IMR-90 (cell line): ENCODE measurements around the gene CCDC137. TPM values are rescaled to one million over a fixed set of nuclear protein-coding genes. Genes with fewer than 3 reads are reported as not detected.

Source experiments
- ATAC-seq: fragments of 200-7000 bp; cut with Tn5 transposase; 2 replicates; pipeline ENCODE4 v1.9.1; 2020; ENCODE audit warnings: low read depth, mild to moderate bottlenecking, moderate library complexity
- BruUV-seq: library from RNA; stranded (reverse); fragments of 400-500 nt; replicated peaks from 2 replicates; lab custom pipeline; 2021; lab: Mats Ljungman, UMichigan
- CTCF ChIA-PET: fragments of 300-600 bp; formaldehyde crosslinking; extraction: SDS; loops from one replicate; lab custom pipeline; 2021; ENCODE audit warnings: antibody characterized with exemption; lab: Yijun Ruan, JAX
- POLR2A ChIA-PET: fragments of 300-600 bp; sonication (Branson Sonifier 250); formaldehyde crosslinking; loops from one replicate; lab custom pipeline; 2022; ENCODE audit warnings: antibody characterized with exemption; ENCODE audit not compliant: unreplicated experiment; lab: Charles Lee
- DNase-seq: peaks from one replicate; pipeline ENCODE4 v3.0.0; 2013
- H2AFZ ChIP-seq: replicated peaks from 2 replicates; pipeline ENCODE3; 2013; ENCODE audit warnings: low read length, mild to moderate bottlenecking; ENCODE audit not compliant: poor library complexity
- H2AK5ac ChIP-seq: 2 replicates; pipeline ENCODE4 v1.6.1; 2013; ENCODE audit warnings: low read depth, low read length, inconsistent platforms
- H2AK9ac ChIP-seq: replicated peaks from 2 replicates; pipeline ENCODE3; 2013; ENCODE audit warnings: mild to moderate bottlenecking, low read depth, low read length, moderate library complexity; ENCODE audit not compliant: poor library complexity
- H2BK120ac ChIP-seq: 2 replicates; pipeline ENCODE4 v1.6.1; 2013; ENCODE audit warnings: low read depth, low read length, inconsistent platforms
- H2BK15ac ChIP-seq: 3 replicates; pipeline ENCODE4 v1.6.1; 2013; ENCODE audit warnings: low read depth, low read length, inconsistent platforms
- H2BK20ac ChIP-seq: 2 replicates; pipeline ENCODE4 v1.6.1; 2013; ENCODE audit warnings: low read depth, mild to moderate bottlenecking, inconsistent platforms, low read length, moderate library complexity
- H2BK5ac ChIP-seq: 2 replicates; pipeline ENCODE4 v1.6.1; 2013; ENCODE audit warnings: mild to moderate bottlenecking, low read depth, low read length, inconsistent platforms; ENCODE audit not compliant: poor library complexity, severe bottlenecking
- H3K14ac ChIP-seq: replicated peaks from 2 replicates; pipeline ENCODE4 v1.6.1; 2013; ENCODE audit warnings: low read depth, low read length, inconsistent platforms
- H3K18ac ChIP-seq: 2 replicates; pipeline ENCODE4 v1.6.1; 2013; ENCODE audit warnings: low read depth, low read length, control low read depth
- H3K23ac ChIP-seq: 2 replicates; pipeline ENCODE4 v1.6.1; 2013; ENCODE audit warnings: low read depth, low read length, inconsistent platforms
- H3K27ac ChIP-seq: 2 replicates; pipeline ENCODE4 v1.5.1; 2013; ENCODE audit warnings: mild to moderate bottlenecking, control low read depth, low read length; ENCODE audit not compliant: insufficient read depth
- H3K27me3 ChIP-seq: 2 replicates; pipeline ENCODE4 v1.6.1; 2013; ENCODE audit warnings: low read length; ENCODE audit not compliant: control insufficient read depth, insufficient read depth
- H3K36me3 ChIP-seq: 2 replicates; pipeline ENCODE4 v1.6.1; 2013; ENCODE audit warnings: low read length, mixed read lengths; ENCODE audit not compliant: control insufficient read depth, insufficient read depth
- H3K4ac ChIP-seq: 2 replicates; pipeline ENCODE4 v1.6.1; 2013; ENCODE audit warnings: low read depth, low read length, inconsistent platforms
- H3K4me1 ChIP-seq: 2 replicates; pipeline ENCODE4 v1.6.1; 2013; ENCODE audit warnings: low read length, mixed read lengths; ENCODE audit not compliant: control insufficient read depth, insufficient read depth
- H3K4me2 ChIP-seq: 2 replicates; pipeline ENCODE4 v1.6.1; 2013; ENCODE audit warnings: low read depth, mild to moderate bottlenecking, control low read depth, low read length, moderate library complexity
- H3K4me3 ChIP-seq: 2 replicates; pipeline ENCODE4 v1.5.1; 2013; ENCODE audit warnings: low read depth, mild to moderate bottlenecking, control low read depth, low read length, moderate library complexity; ENCODE audit not compliant: insufficient read depth
- H3K56ac ChIP-seq: 2 replicates; pipeline ENCODE4 v1.6.1; 2013; ENCODE audit warnings: low read length, inconsistent platforms; ENCODE audit not compliant: insufficient read depth; ENCODE audit errors: extremely low read depth
- H3K79me1 ChIP-seq, 2 experiments: 2 replicates each; pipeline ENCODE4 v1.6.1; 2013; ENCODE audit warnings: low read length in 2 of 2, inconsistent platforms in 1 of 2, low read depth in 1 of 2
- H3K9ac ChIP-seq: 2 replicates; pipeline ENCODE4 v1.6.1; 2013; ENCODE audit warnings: low read depth, low read length, control low read depth
- H3K9me1 ChIP-seq: 2 replicates; pipeline ENCODE4 v1.6.1; 2013; ENCODE audit warnings: low read length, inconsistent platforms; ENCODE audit not compliant: insufficient read depth
- H3K9me3 ChIP-seq: 2 replicates; pipeline ENCODE4 v1.6.1; 2013; ENCODE audit warnings: low read length; ENCODE audit not compliant: control insufficient read depth, insufficient read depth
- H4K20me1 ChIP-seq: 2 replicates; pipeline ENCODE4 v1.6.1; 2013; ENCODE audit warnings: low read length, inconsistent platforms; ENCODE audit not compliant: insufficient read depth
- H4K5ac ChIP-seq: 2 replicates; pipeline ENCODE4 v1.6.1; 2013; ENCODE audit warnings: mild to moderate bottlenecking, low read depth, low read length, control low read depth
- H4K8ac ChIP-seq, 2 experiments: 2 replicates each; pipeline ENCODE4 v1.6.1; 2013; ENCODE audit warnings: low read depth in 2 of 2, low read length in 2 of 2, control low read depth in 1 of 2, inconsistent platforms in 1 of 2
- H4K91ac ChIP-seq: 2 replicates; pipeline ENCODE4 v1.6.1; 2013; ENCODE audit warnings: low read depth, low read length, inconsistent platforms; ENCODE audit not compliant: insufficient read depth
- BHLHE40 ChIP-seq: fragments of 150-350 bp; IDR thresholded peaks from 2 replicates; pipeline ENCODE4 v1.6.1; 2016; ENCODE audit warnings: mild to moderate bottlenecking, low read depth, low read length
- RCOR1 ChIP-seq: IDR thresholded peaks from 2 replicates; pipeline ENCODE4 v1.6.1; 2012; ENCODE audit warnings: mild to moderate bottlenecking, low read length, improper control_type of control experiment; ENCODE audit not compliant: insufficient replicate concordance
- RFX5 ChIP-seq: IDR thresholded peaks from 2 replicates; pipeline ENCODE4 v1.8.0; 2012; ENCODE audit warnings: low read depth, mild to moderate bottlenecking, low read length, moderate library complexity
- USF2 ChIP-seq: fragments of 150-350 bp; IDR thresholded peaks from 2 replicates; pipeline ENCODE4 v1.6.1; 2017; ENCODE audit warnings: mild to moderate bottlenecking, antibody characterized with exemption, low read length, low read depth
- WGBS, 2 experiments: methylation state at CpG; one replicate each; pipeline versions ENCODE4 v1.1.5 to v1.1.7; 2013; ENCODE audit warnings: missing lambda C conversion rate in 2 of 2; ENCODE audit not compliant: insufficient read length in 1 of 2; ENCODE audit errors: extremely low coverage in 2 of 2; 5-methylcytosine and 5-hydroxymethylcytosine counted together
- dilution Hi-C: fragments of 300-500 bp; cut with HindIII; formaldehyde crosslinking; loops from one replicate; pipeline ENCODE4 v1.14.3; 2018; ENCODE audit warnings: low sequenced_read_pairs; ENCODE audit not compliant: unreplicated experiment
- in situ Hi-C: fragments of 300-500 bp; cut with MboI; formaldehyde crosslinking; loops from 3 replicates; pipeline ENCODE4 v1.14.3; 2019; ENCODE audit warnings: low sequenced_read_pairs, inconsistent platforms, mixed read lengths
- intact Hi-C: fragments of 100-400 bp; cut with micrococcal nuclease; formaldehyde crosslinking; loops from 2 replicates; pipeline ENCODE4 v1.10.0; 2022
- polyA plus RNA-seq, 3 experiments: library from polyadenylated mRNA; depleted of rRNA; stranded (reverse); fragments of >200 nt; gene quantifications; 2 replicates each; pipeline ENCODE4 v1.2.3, GENCODE V29; 2012; ENCODE audit warnings: low replicate concordance in 1 of 3
- total RNA-seq: library from RNA; depleted of rRNA; stranded (reverse); fragments of >200 nt; gene quantifications from 2 replicates; pipeline ENCODE4 v1.2.3, GENCODE V29; 2012

Gene CCDC137
- total and polyA plus RNA-seq, 2 of the 4 experiments (the other 2 are of a cell fraction): 7.5 to 18.4 TPM

GRCh38 chr17:81672504-81672903, 6.0 kb downstream of the CCDC137 start:
- H4K5ac ChIP-seq: no peak overlapping the region
- H4K20me1 ChIP-seq: peaks cover 8% of the 10 kb centered on the region; the same call in 1 of the 2 replicates
- CTCF ChIA-PET: no interaction called here
- H2BK5ac ChIP-seq: no peak overlapping the region
- no peak overlapping the region for H2AK9ac ChIP-seq
- no peaks in the 10 kb centered on the region for H3K9me3 ChIP-seq
- H3K79me1 ChIP-seq: peaks cover 19 to 56% of the 10 kb centered on the region in 2 experiments
- H3K27ac ChIP-seq: no peak overlapping the region
- peaks cover 52% of the 10 kb centered on the region for H3K36me3 ChIP-seq
- peaks cover 3% of the 10 kb centered on the region; the same call in 1 of the 2 replicates for H3K9me1 ChIP-seq
- DNase-seq (no peak), ATAC-seq (no peak)
- H3K23ac ChIP-seq: no peak overlapping the region
- in situ Hi-C loops (no loop called here), intact Hi-C loops (no loop called here), dilution Hi-C loops (no loop called here)
- no peak overlapping the region for H3K14ac ChIP-seq
- WGBS, 2 experiments: 94% methylated on average over 5 of the region's 18 CpGs; no CpG with 5 or more reads in 1 of the 2 experiments
- H2BK15ac ChIP-seq: no peak overlapping the region
- no peak for TF ChIP-seq RFX5
- TF ChIP-seq RCOR1: no peak
- no peak for TF ChIP-seq USF2
- TF ChIP-seq BHLHE40: no peak
- H2AFZ ChIP-seq: peak overlapping the region; percentile 39
- H4K91ac ChIP-seq: no peak overlapping the region
- no peak overlapping the region for H3K56ac ChIP-seq
- no peak overlapping the region for H3K4ac ChIP-seq
- no peak overlapping the region for H2AK5ac ChIP-seq
- H2BK120ac ChIP-seq: no peak overlapping the region
- no peak overlapping the region for H2BK20ac ChIP-seq
- no peak overlapping the region for H3K9ac ChIP-seq
- no TSS peak for BruUV-seq
- no peak overlapping the region for H4K8ac ChIP-seq
- H3K4me3 ChIP-seq: no peak overlapping the region
- H3K4me1 ChIP-seq: peaks cover 3% of the 10 kb centered on the region; the same call in 1 of the 2 replicates
- H3K4me2 ChIP-seq: no peak overlapping the region
- no peaks in the 10 kb centered on the region for H3K27me3 ChIP-seq
- no peak overlapping the region for H3K18ac ChIP-seq
- POLR2A ChIA-PET: no interaction called here
